ENCODE measurements around the gene KSR1.

- no peak for TF ChIP-seq CTCF (IDR thresholded peaks at IDR 0.05)
- TF ChIP-seq POLR2A (IDR thresholded peaks at IDR 0.05) = no peak
These were observed 87.2 kb downstream of the KSR1 start for GRCh38 chr17:27543464-27543856.
